Measurements from ENCODE around the gene TSBP1.

- TF ChIP-seq ZNF274 (IDR thresholded peaks at IDR 0.05; ENCODE audit: low read depth, low read length) (no peak), SUZ12 (IDR thresholded peaks at IDR 0.05; ENCODE audit: extremely low read depth, insufficient read depth, insufficient read length) (no peak)
Measured at GRCh38 chr6:32290886-32291450, 80.7 kb downstream of the TSBP1 start.

Measured in NT2/D1 (cell line).